Renal pelvis (tissue), 4 donors: ENCODE data around the gene HOXC6. TPM values are rescaled to one million over a fixed set of nuclear protein-coding genes. Genes with fewer than 3 reads are reported as not detected.
"Not testable (repeated sequence)": the region's sequence is repeated elsewhere in the genome, so short reads cannot be mapped to it uniquely, and the experiment has no call there.

Experiments
- DNase-seq: peaks from one replicate; pipeline ENCODE4 v3.0.0-alpha.2; 2013
- polyA plus RNA-seq, 3 donors: library from polyadenylated mRNA; unstranded; fragments of 120-200 nt; gene quantifications; one replicate each; pipeline ENCODE4 v1.2.1, GENCODE V29; 2013; ENCODE audit not compliant: insufficient read length in 3 of 3

Gene HOXC6
- polyA plus RNA-seq, 3 donors, result 28.7 to 40.5 (median 30.0) TPM

DNA sequence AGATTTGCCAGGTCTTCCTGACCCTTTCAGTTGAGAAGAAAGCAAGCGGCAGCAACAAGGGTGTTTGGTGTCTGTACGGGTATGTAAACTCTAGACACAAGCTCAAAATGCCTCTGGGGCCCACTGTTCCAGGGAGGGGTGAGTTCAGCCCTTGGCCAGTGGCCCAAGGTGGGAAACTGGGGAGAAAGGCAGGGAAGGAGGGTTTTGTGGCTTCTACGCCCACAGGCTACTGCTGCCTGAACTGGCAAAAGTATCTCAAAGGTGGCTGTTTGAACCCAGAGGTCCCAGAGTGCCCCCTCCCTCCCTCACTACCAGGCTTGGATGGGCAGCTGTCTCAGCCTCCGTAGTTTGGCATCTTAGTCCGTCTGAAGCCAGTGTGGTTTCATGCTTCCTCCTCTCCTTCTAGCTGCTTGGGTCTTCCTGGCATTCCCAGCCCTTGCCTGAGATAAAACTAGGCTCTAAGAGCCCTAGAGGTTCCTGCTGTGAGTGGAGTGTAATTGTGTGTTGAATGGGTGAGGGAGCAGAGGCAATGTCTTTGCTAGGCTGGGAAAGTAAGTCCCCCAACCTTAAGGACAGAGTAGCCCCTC lies 10.1 kb downstream of the HOXC6 start:
- no peak for DNase-seq

DNA sequence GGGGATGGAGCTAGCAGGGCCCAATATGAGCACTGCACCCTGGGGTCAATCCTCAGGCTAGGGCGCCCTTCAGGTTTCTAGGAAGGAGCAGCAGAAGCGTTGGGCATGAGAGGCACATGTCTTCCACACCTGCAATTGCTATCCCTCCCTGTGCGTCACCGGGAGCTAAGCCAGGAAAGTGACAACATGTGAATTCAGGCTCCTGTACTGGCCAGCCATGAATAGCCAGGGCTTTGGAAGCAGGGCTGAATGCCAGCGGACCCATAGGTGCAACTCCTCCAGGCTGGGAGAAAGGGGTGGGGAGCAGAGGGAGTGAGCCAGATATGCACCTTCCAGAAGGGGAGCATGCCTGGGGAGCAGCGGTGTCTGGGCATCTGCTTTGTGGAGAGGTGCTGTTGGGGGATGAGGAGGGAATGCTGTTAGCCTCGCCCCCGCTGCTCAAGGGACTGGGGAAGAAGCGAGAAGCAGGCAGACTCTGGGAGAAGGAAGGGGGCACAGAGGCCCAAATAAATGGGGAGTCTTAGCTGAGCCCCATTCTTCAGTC lies 10.7 kb downstream of the HOXC6 start:
- no peak for DNase-seq

DNA sequence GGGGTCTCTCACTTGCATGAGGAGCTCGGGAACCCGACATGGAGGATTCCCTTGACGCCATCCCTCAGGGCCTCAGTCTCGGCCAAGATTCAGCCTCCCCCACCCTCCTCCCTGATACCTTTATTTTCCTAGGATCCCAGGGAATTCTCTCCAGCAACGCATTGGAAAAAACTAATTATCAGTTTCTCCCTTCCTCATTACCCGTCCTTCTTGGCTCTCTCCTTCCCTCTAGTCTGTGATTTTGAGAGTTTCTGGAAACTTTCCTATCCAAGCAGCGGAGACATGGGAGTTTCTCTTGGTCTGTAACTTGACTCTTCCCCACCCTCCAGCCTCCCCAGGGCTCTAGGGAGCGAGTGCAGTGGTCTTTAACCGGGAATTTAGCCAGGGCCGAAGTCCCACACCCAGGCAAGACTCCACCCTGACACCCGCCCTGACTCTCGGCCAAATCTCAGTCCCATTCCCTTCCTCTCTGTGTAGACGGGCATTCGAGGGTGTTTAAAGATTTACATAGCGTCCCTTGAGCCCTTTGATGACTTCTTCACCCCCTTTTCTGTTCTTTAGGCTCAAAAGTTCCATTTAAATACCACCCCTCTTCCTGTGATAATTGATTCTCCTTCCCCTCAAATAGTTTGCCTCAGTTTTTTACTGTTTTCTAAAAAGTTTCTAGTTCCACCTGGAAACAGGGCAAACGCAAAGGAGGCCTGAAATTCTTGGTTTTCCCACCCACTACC lies 11.3 kb downstream of the HOXC6 start:
- DNase-seq, result peak; percentile 80

DNA sequence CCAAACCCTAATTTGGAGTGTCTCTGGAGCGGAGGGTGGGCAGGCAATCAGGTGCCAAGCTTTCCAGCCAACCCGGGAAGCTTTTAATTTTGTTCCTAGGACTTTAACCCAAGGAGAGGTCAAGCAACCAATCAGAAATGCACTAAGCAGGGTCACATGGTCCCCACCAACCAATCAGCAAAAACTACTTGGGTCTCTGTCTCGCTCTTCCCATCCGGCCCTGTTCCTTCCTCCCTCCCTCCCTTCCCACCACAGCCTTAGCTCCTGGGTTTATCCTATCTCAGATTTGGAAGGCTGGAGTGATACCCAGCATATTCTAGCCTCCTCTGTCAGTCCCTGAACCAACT lies 11.9 kb downstream of the HOXC6 start:
- DNase-seq, result no peak

- no peak for DNase-seq
These were observed 12.4 kb downstream of the HOXC6 start for GRCh38 chr12:54040648-54041047.

GRCh38 chr12:54041097-54041690 lies 13.0 kb downstream of the HOXC6 start:
- no peak for DNase-seq

DNA sequence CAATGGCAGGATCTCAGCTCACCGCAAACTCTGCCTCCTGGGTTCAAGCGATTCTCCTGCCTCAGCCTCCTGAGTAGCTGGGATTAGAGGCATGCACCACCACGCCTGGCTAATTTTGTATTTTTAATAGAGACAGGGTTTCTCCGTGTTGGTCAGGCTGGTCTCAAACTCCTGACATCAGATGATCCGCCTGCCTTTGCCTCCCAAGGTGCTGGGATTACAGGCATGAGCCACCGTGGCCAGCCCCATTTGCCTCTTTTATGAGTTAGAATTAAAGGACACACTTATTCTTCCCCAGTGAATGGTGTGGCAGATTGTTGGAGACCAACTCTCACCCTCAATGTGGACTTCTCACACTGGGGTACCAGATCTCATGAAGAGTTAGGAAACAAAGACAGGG lies 13.8 kb downstream of the HOXC6 start:
- not testable (repeated sequence) for DNase-seq

GRCh38 chr12:54042970-54043853 lies 15.0 kb downstream of the HOXC6 start:
- no peak for DNase-seq

DNA sequence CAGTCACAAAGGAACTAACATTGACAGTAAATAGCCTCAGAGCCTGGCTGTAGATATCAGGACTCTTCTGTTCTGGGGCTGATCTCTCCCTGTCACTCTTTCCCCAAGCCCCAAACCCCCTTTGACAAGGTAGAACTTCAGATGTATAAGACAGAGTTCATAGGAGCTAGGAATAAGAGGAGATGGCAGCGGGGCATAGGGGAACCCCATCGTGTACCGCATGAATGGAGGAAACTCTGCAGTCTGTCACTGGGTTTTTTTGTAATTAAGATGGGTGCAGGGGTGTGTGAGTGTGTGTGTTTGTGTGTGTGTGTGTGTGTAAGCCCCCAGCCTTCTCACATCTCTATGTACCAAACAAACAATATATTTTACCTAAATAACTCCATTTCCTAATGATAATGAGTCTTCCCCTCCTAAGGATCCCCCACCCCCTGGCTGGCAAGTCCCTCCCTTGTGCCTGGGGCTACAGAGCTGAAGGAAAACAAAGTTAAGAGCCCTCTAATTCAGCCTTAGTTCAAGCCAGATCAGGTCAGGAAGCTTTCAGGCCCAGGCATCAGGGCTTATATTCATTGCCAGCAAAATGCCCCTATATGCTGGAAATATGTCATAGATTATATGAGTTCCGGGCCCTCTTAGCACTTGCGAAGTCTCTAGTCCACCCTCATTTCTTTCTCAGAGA lies 16.3 kb downstream of the HOXC6 start:
- no peak for DNase-seq

- DNase-seq, result no peak
These were observed 17.2 kb downstream of the HOXC6 start for GRCh38 chr12:54045401-54045800.

DNA sequence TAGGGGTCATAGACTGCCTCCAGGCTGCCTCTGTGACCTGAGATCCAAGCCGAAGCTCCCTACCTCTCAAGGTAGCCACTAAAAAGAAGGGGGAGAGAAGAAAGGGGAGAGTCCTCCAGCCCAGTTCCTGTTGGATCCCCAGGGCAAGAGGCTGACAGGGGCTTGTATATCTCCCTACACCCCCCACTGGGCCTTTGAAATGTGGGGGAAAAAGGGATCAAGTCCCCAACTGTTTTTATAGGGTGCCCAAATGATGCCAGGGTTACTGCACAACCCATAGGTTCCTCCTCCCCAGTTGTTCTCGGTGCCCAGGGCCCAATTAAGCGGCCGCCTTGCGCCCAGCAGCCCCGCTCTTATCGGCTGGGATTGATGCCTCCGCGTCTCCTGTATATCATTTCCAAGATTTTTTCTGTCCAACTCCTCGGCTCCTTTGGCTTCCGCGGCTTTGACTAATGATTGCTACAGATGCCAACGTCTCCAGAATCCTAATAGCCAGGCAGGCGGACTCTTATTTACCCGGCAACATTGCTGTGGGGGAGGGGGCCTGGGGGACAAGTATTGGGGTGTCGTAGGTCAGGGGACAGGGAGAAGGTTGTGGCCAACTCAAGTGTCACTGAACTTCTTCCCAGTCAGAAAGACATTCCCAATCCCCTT lies 17.8 kb downstream of the HOXC6 start:
- no peak for DNase-seq

- no peak for DNase-seq
These were observed 18.5 kb downstream of the HOXC6 start for GRCh38 chr12:54046809-54047159.

- DNase-seq, result no peak
These were observed 19.1 kb downstream of the HOXC6 start for GRCh38 chr12:54047160-54047963.

GRCh38 chr12:54047964-54048303 lies 19.7 kb downstream of the HOXC6 start:
- DNase-seq, result no peak

GRCh38 chr12:54048406-54049093 lies 20.3 kb downstream of the HOXC6 start:
- DNase-seq, result no peak

DNA sequence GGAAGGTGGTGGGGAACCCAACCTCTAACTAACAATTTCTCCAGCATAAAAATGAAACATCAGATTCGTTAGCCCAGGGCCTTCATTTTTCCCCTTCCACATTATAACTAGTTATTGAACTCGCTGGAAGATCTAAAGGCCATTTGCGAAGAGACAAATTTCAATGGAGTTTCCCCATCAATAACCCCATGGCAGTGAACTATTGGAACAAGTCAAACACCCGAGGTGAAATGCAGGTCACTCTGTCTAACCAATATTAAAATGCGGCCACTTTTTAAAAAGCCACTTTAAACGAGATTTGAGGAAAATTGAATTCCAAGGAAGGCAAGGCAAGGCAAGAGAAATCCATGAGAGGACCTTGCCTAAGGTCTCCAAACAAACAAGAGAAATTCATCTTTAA lies 20.9 kb downstream of the HOXC6 start:
- no peak for DNase-seq

- DNase-seq, result no peak
These were observed 22.2 kb downstream of the HOXC6 start for GRCh38 chr12:54050482-54050810.

DNA sequence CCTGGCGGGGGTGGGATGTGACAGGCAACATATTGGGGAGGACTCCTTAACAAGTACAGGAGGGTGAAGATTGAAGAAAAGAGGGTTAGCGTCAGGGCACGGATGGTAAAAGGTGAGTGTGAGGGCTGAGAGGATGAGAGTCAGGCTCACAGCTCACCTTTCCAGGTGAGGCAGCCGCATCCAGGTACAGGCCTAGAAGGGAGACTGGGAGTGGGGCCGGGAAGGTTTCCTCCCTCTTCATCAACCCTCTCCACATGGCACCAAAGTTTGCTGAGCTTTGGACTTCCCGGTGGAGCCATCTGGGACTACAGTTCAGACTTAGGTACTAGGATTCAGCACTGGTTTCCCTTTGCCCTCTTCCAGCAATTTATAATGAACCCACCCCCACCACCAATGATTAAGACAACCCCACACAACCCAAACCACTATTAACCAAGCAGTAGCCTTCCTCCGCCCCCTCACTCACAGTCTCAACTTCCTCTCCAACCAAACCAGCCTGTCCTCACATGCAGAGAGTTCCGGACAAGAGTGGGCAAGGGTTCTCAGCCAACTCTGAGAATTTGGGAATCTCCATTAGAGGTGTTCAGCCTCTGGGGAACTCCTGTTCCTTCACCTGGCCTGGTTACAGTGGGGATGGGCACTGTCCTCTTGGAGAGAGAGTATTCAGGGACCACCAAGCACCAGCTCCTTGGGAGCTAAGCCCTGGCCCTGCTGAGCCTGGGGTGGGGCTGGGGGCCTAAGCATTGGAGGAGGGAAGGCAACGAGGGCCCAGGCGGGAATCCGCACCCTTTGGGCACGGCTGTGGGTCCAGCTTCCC lies 23.0 kb downstream of the HOXC6 start:
- DNase-seq, result no peak

DNA sequence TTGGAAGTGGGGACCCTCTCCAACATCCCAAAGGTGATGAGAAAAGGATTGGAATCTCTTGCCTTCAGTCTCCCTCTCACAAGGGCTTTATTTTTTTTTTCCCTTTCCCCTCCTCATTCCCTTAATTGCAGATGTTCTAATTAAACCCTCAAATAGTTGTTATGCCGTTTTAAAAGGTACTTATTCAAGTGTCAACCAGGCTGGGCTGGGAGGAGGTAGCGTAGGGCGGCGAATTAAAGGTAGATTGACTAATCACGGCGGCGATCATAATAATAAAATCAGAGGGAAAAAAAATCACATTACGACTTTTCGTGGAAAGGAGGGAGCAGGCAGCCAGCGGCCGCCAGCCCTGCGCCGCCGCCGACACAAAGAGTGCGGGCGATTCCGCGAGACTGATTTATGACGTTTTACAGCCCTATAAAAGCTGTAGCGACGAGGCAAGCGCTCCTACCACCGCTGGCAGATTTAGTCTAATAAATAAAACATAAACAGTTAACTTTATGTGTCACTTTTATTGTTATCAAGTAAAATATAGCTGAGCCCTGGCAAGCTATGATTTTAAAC lies 23.7 kb downstream of the HOXC6 start:
- DNase-seq, result peak; percentile 91
